Measurements from ENCODE around the gene CACFD1.

Gene CACFD1

GRCh38 chr9:133515615-133516255 lies 56.0 kb downstream of the CACFD1 start:
- in situ Hi-C loops (cut with MboI; ENCODE audit: low sequenced_read_pairs), result no loop called here

- in situ Hi-C loops (cut with MboI; ENCODE audit: low sequenced_read_pairs), result no loop called here
Measured at GRCh38 chr9:133516256-133516960, 56.6 kb downstream of the CACFD1 start.

- in situ Hi-C loops (cut with MboI; ENCODE audit: low sequenced_read_pairs), result no loop called here
Measured at GRCh38 chr9:133516961-133517350, 57.2 kb downstream of the CACFD1 start.

GRCh38 chr9:133517711-133518110 lies 57.9 kb downstream of the CACFD1 start:
- in situ Hi-C loops (cut with MboI; ENCODE audit: low sequenced_read_pairs), result no loop called here

- in situ Hi-C loops (cut with MboI; ENCODE audit: low sequenced_read_pairs), result no loop called here
Measured at GRCh38 chr9:133518200-133518599, 58.4 kb downstream of the CACFD1 start.

GRCh38 chr9:133518706-133519449 lies 59.1 kb downstream of the CACFD1 start:
- in situ Hi-C loops (cut with MboI; ENCODE audit: low sequenced_read_pairs), result no loop called here

- in situ Hi-C loops (cut with MboI; ENCODE audit: low sequenced_read_pairs), result no loop called here
Measured at GRCh38 chr9:133519693-133520092, 59.9 kb downstream of the CACFD1 start.

- in situ Hi-C loops (cut with MboI; ENCODE audit: low sequenced_read_pairs), result no loop called here
Measured at GRCh38 chr9:133520121-133520835, 60.5 kb downstream of the CACFD1 start.
